Left renal pelvis (tissue), 4 donors: ENCODE measurements around the gene MARCHF9. TPM values are rescaled to one million over a fixed set of nuclear protein-coding genes. Genes with fewer than 3 reads are reported as not detected.

Experiments used
- DNase-seq, 4 donors: peaks; one replicate each; pipeline ENCODE4 v3.0.0-alpha.2; 2013; ENCODE audit warnings: low read depth in 4 of 4, low spot score in 3 of 4
- polyA plus RNA-seq, 4 donors: library from polyadenylated mRNA; unstranded; fragments of 120-200 nt; gene quantifications; one replicate each; pipeline ENCODE4 v1.2.1, GENCODE V29; 2013; ENCODE audit not compliant: insufficient read length in 4 of 4

MARCHF9 gene
- polyA plus RNA-seq, 4 donors: 9.9 to 25.9 (median 16.3) TPM

- DNase-seq: no peak
Measured at GRCh38 chr12:57736741-57737466, 18.0 kb upstream of the MARCHF9 start.

- no peak for DNase-seq
Measured at GRCh38 chr12:57737467-57738460, 17.1 kb upstream of the MARCHF9 start.

GRCh38 chr12:57738661-57739237 is 16.2 kb upstream of the MARCHF9 start, which contains the start of gene AGAP2:
Gene AGAP2, minus strand, starts transcription at chr12:57738742. Its CDS starts 496 bp downstream, at chr12:57738246.
- DNase-seq: no peak

GRCh38 chr12:57739387-57739786 is 15.5 kb upstream of the MARCHF9 start:
- no peak for DNase-seq

GRCh38 chr12:57739914-57740538 is 14.9 kb upstream of the MARCHF9 start:
- DNase-seq: no peak

- no peak for DNase-seq
Measured at GRCh38 chr12:57740656-57741412, 14.1 kb upstream of the MARCHF9 start.

- DNase-seq: no peak
Measured at GRCh38 chr12:57741413-57741789, 13.5 kb upstream of the MARCHF9 start.

GRCh38 chr12:57741844-57742738 is 12.8 kb upstream of the MARCHF9 start:
- no peak for DNase-seq

- DNase-seq: no peak
Measured at GRCh38 chr12:57743769-57744168, 11.1 kb upstream of the MARCHF9 start.

- DNase-seq: peak in 2 of 4 donors; percentile 70
Measured at GRCh38 chr12:57744194-57744776, 10.6 kb upstream of the MARCHF9 start.

GRCh38 chr12:57744777-57745484 is 10.0 kb upstream of the MARCHF9 start, which contains the start of gene TSPAN31:
Gene TSPAN31, plus strand, starts transcription at chr12:57745039. Its CDS starts 116 bp downstream, at chr12:57745155.
- DNase-seq: peak; percentile 96 to 98 (median 97)

GRCh38 chr12:57745485-57745881 is 9.4 kb upstream of the MARCHF9 start:
- DNase-seq: no peak

GRCh38 chr12:57746025-57746424 is 8.9 kb upstream of the MARCHF9 start:
- no peak for DNase-seq

- DNase-seq: no peak
Measured at GRCh38 chr12:57749061-57749460, 5.8 kb upstream of the MARCHF9 start.

- DNase-seq: no peak
Measured at GRCh38 chr12:57750561-57751431, 4.1 kb upstream of the MARCHF9 start.

- no peak for DNase-seq
Measured at GRCh38 chr12:57751432-57751787, 3.5 kb upstream of the MARCHF9 start.
